ENCODE results near the gene IQGAP2. TPM values are rescaled to one million over a fixed set of nuclear protein-coding genes. Genes with fewer than 3 reads are reported as not detected.

Gene IQGAP2
- total and polyA plus RNA-seq, 9 donors: 5.4 to 18.9 (median 9.5) TPM

- WGBS (ENCODE audit: insufficient coverage): 91% methylated on average over 2 of the region's 2 CpGs
- no peaks in the 10 kb centered on the region for H3K9me3 ChIP-seq (replicated peaks; ENCODE audit: control insufficient read depth, low read depth, low read length)
- H3K36me3 ChIP-seq (ENCODE audit: control insufficient read depth, insufficient read depth, low read length): no peaks in the 10 kb centered on the region
- no peak overlapping the region for H3K27ac ChIP-seq (ENCODE audit: low read length)
- DNase-seq: no peak
- no peak overlapping the region for H3K4me3 ChIP-seq (ENCODE audit: low read length)
- H3K27me3 ChIP-seq (ENCODE audit: control insufficient read depth, insufficient read depth, low read length): no peaks in the 10 kb centered on the region
- no peaks in the 10 kb centered on the region for H3K4me1 ChIP-seq (ENCODE audit: control insufficient read depth, insufficient read depth, low read length)
Observed at GRCh38 chr5:76475936-76476335, 72.9 kb downstream of the IQGAP2 start.

GRCh38 chr5:76476474-76477038 is 73.5 kb downstream of the IQGAP2 start:
- no peaks in the 10 kb centered on the region for H3K36me3 ChIP-seq (ENCODE audit: control insufficient read depth, insufficient read depth, low read length)
- no peak for DNase-seq
- H3K9me3 ChIP-seq (replicated peaks; ENCODE audit: control insufficient read depth, low read depth, low read length): no peaks in the 10 kb centered on the region
- no peaks in the 10 kb centered on the region for H3K27me3 ChIP-seq (ENCODE audit: control insufficient read depth, insufficient read depth, low read length)
- no peak overlapping the region for H3K4me3 ChIP-seq (ENCODE audit: low read length)
- 22% methylated on average over 1 of the region's 3 CpGs for WGBS (ENCODE audit: insufficient coverage)
- H3K4me1 ChIP-seq (ENCODE audit: control insufficient read depth, insufficient read depth, low read length): no peaks in the 10 kb centered on the region
- no peak overlapping the region for H3K27ac ChIP-seq (ENCODE audit: low read length)

GRCh38 chr5:76477061-76477460 is 74.0 kb downstream of the IQGAP2 start:
- Histone ChIP-seq H3K27me3 (ENCODE audit: control insufficient read depth, insufficient read depth, low read length) (no peaks in the 10 kb centered on the region), H3K4me3 (ENCODE audit: low read length) (no peak overlapping the region), H3K27ac (ENCODE audit: low read length) (no peak overlapping the region), H3K4me1 (ENCODE audit: control insufficient read depth, insufficient read depth, low read length) (no peaks in the 10 kb centered on the region), H3K9me3 (replicated peaks; ENCODE audit: control insufficient read depth, low read depth, low read length) (no peaks in the 10 kb centered on the region), H3K36me3 (ENCODE audit: control insufficient read depth, insufficient read depth, low read length) (no peaks in the 10 kb centered on the region)
- DNase-seq: no peak
- no CpG with 5 or more reads among the region's 2 CpGs for WGBS (ENCODE audit: insufficient coverage)

GRCh38 chr5:76477571-76477970 is 74.5 kb downstream of the IQGAP2 start:
- H3K36me3 ChIP-seq (ENCODE audit: control insufficient read depth, insufficient read depth, low read length): no peaks in the 10 kb centered on the region
- no peaks in the 10 kb centered on the region for H3K4me1 ChIP-seq (ENCODE audit: control insufficient read depth, insufficient read depth, low read length)
- H3K4me3 ChIP-seq (ENCODE audit: low read length): no peak overlapping the region
- H3K9me3 ChIP-seq (replicated peaks; ENCODE audit: control insufficient read depth, low read depth, low read length): no peaks in the 10 kb centered on the region
- DNase-seq: no peak
- H3K27ac ChIP-seq (ENCODE audit: low read length): no peak overlapping the region
- no peaks in the 10 kb centered on the region for H3K27me3 ChIP-seq (ENCODE audit: control insufficient read depth, insufficient read depth, low read length)

- no peak for DNase-seq
- H3K9me3 ChIP-seq (replicated peaks; ENCODE audit: control insufficient read depth, low read depth, low read length): no peaks in the 10 kb centered on the region
- no peaks in the 10 kb centered on the region for H3K27me3 ChIP-seq (ENCODE audit: control insufficient read depth, insufficient read depth, low read length)
- H3K4me3 ChIP-seq (ENCODE audit: low read length): no peak overlapping the region
- H3K36me3 ChIP-seq (ENCODE audit: control insufficient read depth, insufficient read depth, low read length): no peaks in the 10 kb centered on the region
- H3K4me1 ChIP-seq (ENCODE audit: control insufficient read depth, insufficient read depth, low read length): no peaks in the 10 kb centered on the region
- WGBS (ENCODE audit: insufficient coverage): no CpG with 5 or more reads among the region's 4 CpGs
- no peak overlapping the region for H3K27ac ChIP-seq (ENCODE audit: low read length)
Observed at GRCh38 chr5:76479281-76479680, 76.2 kb downstream of the IQGAP2 start.

- DNase-seq: no peak
- Histone ChIP-seq H3K36me3 (ENCODE audit: control insufficient read depth, insufficient read depth, low read length) (no peaks in the 10 kb centered on the region), H3K9me3 (replicated peaks; ENCODE audit: control insufficient read depth, low read depth, low read length) (no peaks in the 10 kb centered on the region), H3K27me3 (ENCODE audit: control insufficient read depth, insufficient read depth, low read length) (no peaks in the 10 kb centered on the region), H3K4me1 (ENCODE audit: control insufficient read depth, insufficient read depth, low read length) (no peaks in the 10 kb centered on the region), H3K27ac (ENCODE audit: low read length) (no peak overlapping the region), H3K4me3 (ENCODE audit: low read length) (no peak overlapping the region)
- WGBS (ENCODE audit: insufficient coverage): 80% methylated on average over 2 of the region's 4 CpGs
Observed at GRCh38 chr5:76479973-76480667, 77.0 kb downstream of the IQGAP2 start.

- no peak for DNase-seq
- no peaks in the 10 kb centered on the region for H3K36me3 ChIP-seq (ENCODE audit: control insufficient read depth, insufficient read depth, low read length)
- H3K27me3 ChIP-seq (ENCODE audit: control insufficient read depth, insufficient read depth, low read length): no peaks in the 10 kb centered on the region
- H3K4me1 ChIP-seq (ENCODE audit: control insufficient read depth, insufficient read depth, low read length): no peaks in the 10 kb centered on the region
- no peak overlapping the region for H3K4me3 ChIP-seq (ENCODE audit: low read length)
- no peaks in the 10 kb centered on the region for H3K9me3 ChIP-seq (replicated peaks; ENCODE audit: control insufficient read depth, low read depth, low read length)
- no peak overlapping the region for H3K27ac ChIP-seq (ENCODE audit: low read length)
- no CpG with 5 or more reads among the region's 4 CpGs for WGBS (ENCODE audit: insufficient coverage)
Observed at GRCh38 chr5:76482984-76483383, 79.9 kb downstream of the IQGAP2 start.

GRCh38 chr5:76483433-76483832 is 80.3 kb downstream of the IQGAP2 start:
- Histone ChIP-seq H3K36me3 (ENCODE audit: control insufficient read depth, insufficient read depth, low read length) (no peaks in the 10 kb centered on the region), H3K4me3 (ENCODE audit: low read length) (no peak overlapping the region), H3K27me3 (ENCODE audit: control insufficient read depth, insufficient read depth, low read length) (no peaks in the 10 kb centered on the region), H3K4me1 (ENCODE audit: control insufficient read depth, insufficient read depth, low read length) (no peaks in the 10 kb centered on the region), H3K9me3 (replicated peaks; ENCODE audit: control insufficient read depth, low read depth, low read length) (no peaks in the 10 kb centered on the region), H3K27ac (ENCODE audit: low read length) (no peak overlapping the region)
- 79% methylated on average over 2 of the region's 5 CpGs for WGBS (ENCODE audit: insufficient coverage)
- no peak for DNase-seq

GRCh38 chr5:76483881-76484280 is 80.8 kb downstream of the IQGAP2 start:
- H3K9me3 ChIP-seq (replicated peaks; ENCODE audit: control insufficient read depth, low read depth, low read length): no peaks in the 10 kb centered on the region
- H3K4me3 ChIP-seq (ENCODE audit: low read length): no peak overlapping the region
- no peaks in the 10 kb centered on the region for H3K27me3 ChIP-seq (ENCODE audit: control insufficient read depth, insufficient read depth, low read length)
- DNase-seq: no peak
- no peaks in the 10 kb centered on the region for H3K36me3 ChIP-seq (ENCODE audit: control insufficient read depth, insufficient read depth, low read length)
- no peak overlapping the region for H3K27ac ChIP-seq (ENCODE audit: low read length)
- no peaks in the 10 kb centered on the region for H3K4me1 ChIP-seq (ENCODE audit: control insufficient read depth, insufficient read depth, low read length)
- no CpG with 5 or more reads among the region's 4 CpGs for WGBS (ENCODE audit: insufficient coverage)

GRCh38 chr5:76485511-76485910 is 82.4 kb downstream of the IQGAP2 start:
- Histone ChIP-seq H3K9me3 (replicated peaks; ENCODE audit: control insufficient read depth, low read depth, low read length) (no peaks in the 10 kb centered on the region), H3K27ac (ENCODE audit: low read length) (no peak overlapping the region), H3K27me3 (ENCODE audit: control insufficient read depth, insufficient read depth, low read length) (no peaks in the 10 kb centered on the region), H3K4me3 (ENCODE audit: low read length) (no peak overlapping the region), H3K4me1 (ENCODE audit: control insufficient read depth, insufficient read depth, low read length) (no peaks in the 10 kb centered on the region), H3K36me3 (ENCODE audit: control insufficient read depth, insufficient read depth, low read length) (no peaks in the 10 kb centered on the region)
- DNase-seq: no peak

GRCh38 chr5:76487386-76487785 is 84.3 kb downstream of the IQGAP2 start:
- DNase-seq: no peak
- no peaks in the 10 kb centered on the region for H3K4me1 ChIP-seq (ENCODE audit: control insufficient read depth, insufficient read depth, low read length)
- 100% methylated on average over 1 of the region's 4 CpGs for WGBS (ENCODE audit: insufficient coverage)
- no peaks in the 10 kb centered on the region for H3K9me3 ChIP-seq (replicated peaks; ENCODE audit: control insufficient read depth, low read depth, low read length)
- H3K27ac ChIP-seq (ENCODE audit: low read length): no peak overlapping the region
- H3K36me3 ChIP-seq (ENCODE audit: control insufficient read depth, insufficient read depth, low read length): no peaks in the 10 kb centered on the region
- H3K27me3 ChIP-seq (ENCODE audit: control insufficient read depth, insufficient read depth, low read length): no peaks in the 10 kb centered on the region
- no peak overlapping the region for H3K4me3 ChIP-seq (ENCODE audit: low read length)
